Measurements from ENCODE around the gene APLF.
"Not testable (repeated sequence)": the region's sequence is repeated elsewhere in the genome, so short reads cannot be mapped to it uniquely, and the experiment has no call there.

APLF gene

GRCh38 chr2:68529156-68529555 lies 61.8 kb downstream of the APLF start:
- not testable (repeated sequence) for DNase-seq (ENCODE audit: low spot score)

DNA sequence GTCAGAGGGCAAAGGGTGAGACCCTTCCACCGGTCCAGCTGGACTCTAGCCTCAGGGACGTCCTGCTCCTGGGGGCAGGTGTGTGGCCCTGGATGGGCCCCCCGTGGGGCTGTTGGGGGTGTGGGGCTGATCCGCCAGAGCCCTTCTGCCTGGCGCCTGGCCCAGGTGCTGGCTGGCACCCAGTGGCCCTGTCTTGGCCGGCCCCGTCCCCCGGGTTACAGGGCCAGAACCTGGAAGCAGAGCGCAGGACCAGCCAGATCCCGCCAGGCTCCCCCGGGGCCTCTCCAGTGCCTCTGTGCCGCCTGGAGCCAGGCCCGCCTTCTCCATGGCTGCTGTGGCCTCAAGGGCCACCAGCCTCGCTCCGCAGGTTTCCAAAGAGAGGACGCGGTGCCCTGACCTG lies 62.3 kb downstream of the APLF start:
- not testable (repeated sequence) for DNase-seq (ENCODE audit: low spot score)

DNA sequence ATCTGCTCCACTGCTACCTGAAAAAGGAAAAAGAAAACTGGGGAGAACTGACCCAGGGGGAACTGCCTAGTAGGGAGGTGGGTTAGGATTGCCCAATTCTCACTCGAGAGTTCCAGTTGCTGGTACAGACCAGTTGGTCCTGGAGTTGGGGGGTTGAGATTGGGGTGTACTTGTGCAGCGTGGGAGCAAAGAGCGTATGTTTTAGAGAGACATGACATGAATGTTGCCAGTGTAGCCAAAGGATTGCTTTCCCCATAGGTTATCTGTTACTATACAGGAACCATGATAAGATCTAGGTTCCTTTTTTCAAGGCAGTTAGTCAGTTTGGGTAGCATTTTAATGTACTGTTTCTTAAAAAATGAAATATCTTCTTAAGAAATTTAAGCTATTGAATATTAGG lies 68.6 kb downstream of the APLF start:
- no peak for DNase-seq (ENCODE audit: low spot score)

- DNase-seq (ENCODE audit: low spot score): no peak
These were observed 69.6 kb downstream of the APLF start for GRCh38 chr2:68537011-68537410.

DNA sequence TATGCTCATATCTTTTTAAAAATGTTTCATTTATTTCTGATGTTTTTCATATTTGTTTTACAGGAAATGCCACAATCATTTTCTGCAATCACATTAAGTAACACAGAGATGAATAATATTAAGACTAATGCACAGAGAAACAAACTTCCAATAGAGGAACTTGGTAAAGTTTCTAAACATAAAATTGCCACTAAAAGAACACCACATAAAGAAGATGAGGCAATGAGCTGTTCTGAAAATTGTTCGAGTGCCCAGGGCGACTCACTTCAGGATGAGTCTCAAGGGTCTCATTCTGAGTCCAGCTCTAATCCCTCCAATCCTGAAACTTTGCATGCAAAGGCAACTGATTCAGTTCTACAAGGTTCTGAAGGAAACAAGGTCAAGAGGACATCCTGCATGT lies 70.4 kb downstream of the APLF start:
- DNase-seq (ENCODE audit: low spot score): no peak

- DNase-seq (ENCODE audit: low spot score): no peak
These were observed 77.4 kb downstream of the APLF start for GRCh38 chr2:68544811-68545210.

DNA sequence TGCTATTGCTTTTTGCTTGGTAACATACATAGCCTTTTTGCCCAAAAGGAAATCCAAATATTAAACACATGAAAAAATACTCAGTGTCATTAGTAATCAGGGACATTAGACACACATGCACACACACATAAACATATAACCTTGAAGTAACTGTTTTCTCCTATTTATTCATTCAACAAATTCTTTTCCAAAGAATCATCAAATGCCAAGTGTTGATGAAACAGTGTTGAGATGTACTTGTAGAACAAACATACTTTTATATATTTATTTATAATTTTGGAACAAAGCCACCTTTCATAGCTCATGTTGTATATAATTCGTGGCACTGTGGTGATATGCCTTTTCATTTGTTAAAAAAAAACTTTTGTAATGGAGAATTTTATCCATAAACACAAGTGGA lies 81.0 kb downstream of the APLF start:
- DNase-seq (ENCODE audit: low spot score): peak; percentile 2

DNA sequence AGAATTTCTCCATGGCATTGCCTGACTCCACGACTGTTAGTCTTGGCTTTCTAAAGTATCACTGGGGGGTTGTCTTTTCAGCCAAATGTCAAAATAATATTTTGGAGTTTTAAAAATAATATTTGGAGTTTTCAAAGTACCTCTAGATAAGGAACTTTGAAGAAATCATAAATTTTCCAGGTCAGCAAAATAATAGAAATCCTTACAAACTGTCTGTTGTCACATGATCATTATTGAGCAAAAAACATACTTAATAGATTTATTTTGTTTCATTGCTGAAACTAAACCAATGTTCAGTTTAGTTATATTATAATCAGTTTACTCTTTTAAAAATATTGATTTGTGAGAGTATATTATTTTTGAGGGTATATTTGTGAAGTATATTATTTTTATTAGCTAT lies 85.7 kb downstream of the APLF start:
- no peak for DNase-seq (ENCODE audit: low spot score)

GRCh38 chr2:68555425-68556206 lies 88.2 kb downstream of the APLF start:
- not testable (repeated sequence) for DNase-seq (ENCODE audit: low spot score)

DNA sequence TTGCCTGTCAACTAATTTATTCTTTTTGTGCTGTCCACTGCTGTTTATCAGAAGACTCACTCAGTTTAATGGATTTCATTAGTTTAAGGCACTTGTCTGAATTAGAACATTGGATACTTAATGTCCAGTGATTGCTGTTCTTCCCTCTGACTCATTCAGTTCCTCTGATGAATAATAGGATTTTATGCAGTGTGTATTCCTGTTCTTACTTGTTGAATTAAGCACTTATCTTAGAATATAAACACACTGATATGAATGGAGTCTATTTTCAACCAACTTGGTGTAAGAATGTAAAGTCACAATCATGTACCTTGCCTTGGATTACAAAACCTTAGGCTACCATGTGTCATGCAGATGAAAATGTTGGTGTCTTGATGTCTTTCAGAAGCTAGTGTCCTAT lies 89.0 kb downstream of the APLF start:
- DNase-seq (ENCODE audit: low spot score): no peak

GRCh38 chr2:68558576-68558975 lies 91.2 kb downstream of the APLF start:
- DNase-seq (ENCODE audit: low spot score): no peak

GRCh38 chr2:68559692-68560091 lies 92.3 kb downstream of the APLF start:
- no peak for DNase-seq (ENCODE audit: low spot score)

DNA sequence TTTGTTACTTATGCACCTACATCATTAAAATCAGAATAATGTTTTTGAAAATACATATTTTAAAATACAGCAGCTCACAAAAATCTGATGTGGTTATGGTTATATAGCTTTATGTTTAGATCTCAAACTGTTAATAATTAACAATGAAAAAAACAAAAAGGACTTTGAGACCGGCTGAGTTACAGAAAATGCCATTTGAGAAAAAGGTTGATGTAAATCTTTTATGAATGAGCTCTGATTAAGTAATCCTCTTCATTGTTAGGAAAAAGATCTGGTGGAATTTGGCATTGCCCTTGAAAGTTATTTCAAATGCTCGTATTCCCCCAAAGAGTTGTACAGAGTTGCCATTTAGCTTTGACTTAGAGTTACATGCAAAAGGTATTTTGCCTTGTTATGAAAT lies 93.2 kb downstream of the APLF start:
- no peak for DNase-seq (ENCODE audit: low spot score)

- DNase-seq (ENCODE audit: low spot score): no peak
These were observed 94.0 kb downstream of the APLF start for GRCh38 chr2:68561372-68561771.

- DNase-seq (ENCODE audit: low spot score): no peak
These were observed 95.5 kb downstream of the APLF start for GRCh38 chr2:68562934-68563333.

DNA sequence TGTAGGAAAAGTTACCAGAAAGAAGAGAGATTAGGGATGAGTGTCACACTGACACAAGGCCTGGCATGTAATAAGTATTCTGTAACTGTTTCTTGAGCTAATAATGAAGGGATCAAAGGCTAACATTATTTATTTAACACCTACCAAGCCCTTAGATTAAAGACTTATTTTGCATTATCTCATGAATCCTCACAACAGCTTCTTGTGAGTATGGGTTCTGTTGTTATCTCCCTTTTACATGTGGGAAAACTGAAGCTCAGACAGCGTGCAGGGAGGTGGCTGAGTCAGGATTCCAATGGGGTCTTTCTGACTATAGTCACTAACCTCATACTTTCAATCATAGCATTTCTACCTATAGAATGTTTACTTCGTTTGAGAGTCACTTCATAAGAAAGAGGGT lies 97.0 kb downstream of the APLF start:
- no peak for DNase-seq (ENCODE audit: low spot score)

- DNase-seq (ENCODE audit: low spot score): no peak
These were observed 97.9 kb downstream of the APLF start for GRCh38 chr2:68565273-68565672.

- DNase-seq (ENCODE audit: low spot score): peak; percentile 72
These were observed 98.5 kb downstream of the APLF start for GRCh38 chr2:68565858-68566257.

DNA sequence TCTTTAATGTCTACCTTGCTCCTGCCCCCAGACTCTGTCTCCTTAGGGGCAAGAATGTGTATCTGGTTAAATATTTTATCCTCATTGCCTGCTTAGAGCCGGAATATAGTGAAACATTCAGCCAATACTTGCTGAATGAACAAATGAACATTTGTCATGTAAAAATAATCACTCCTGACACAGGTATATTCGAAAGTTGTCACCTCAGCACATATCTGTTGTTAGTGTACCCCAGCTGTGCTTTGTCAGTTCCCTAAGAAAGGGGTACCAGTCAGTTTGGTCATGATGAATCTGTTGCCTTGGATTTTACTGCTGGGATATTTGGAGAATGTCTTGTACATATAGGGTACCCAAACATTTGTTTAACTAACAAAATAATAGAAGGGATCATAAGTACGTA lies 99.0 kb downstream of the APLF start:
- DNase-seq (ENCODE audit: low spot score): no peak

DNA sequence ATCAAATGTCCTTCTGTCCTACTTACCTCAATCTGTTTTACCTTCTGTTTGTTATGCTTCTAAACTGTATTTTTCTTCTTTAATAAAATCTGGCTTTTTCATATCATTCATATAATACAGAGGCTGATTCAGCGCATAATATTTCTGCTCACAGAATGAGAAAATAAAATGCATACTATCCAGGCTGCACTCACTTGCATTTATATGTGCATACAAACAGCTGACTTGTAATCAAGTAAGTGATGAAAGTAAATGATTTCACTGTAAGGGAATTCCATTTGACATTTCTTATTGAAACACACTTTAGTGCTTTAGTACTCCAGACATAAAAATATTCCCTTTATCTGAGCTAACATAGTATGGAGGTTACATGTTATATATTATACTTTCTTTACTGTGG lies 100.7 kb downstream of the APLF start:
- no peak for DNase-seq (ENCODE audit: low spot score)

DNA sequence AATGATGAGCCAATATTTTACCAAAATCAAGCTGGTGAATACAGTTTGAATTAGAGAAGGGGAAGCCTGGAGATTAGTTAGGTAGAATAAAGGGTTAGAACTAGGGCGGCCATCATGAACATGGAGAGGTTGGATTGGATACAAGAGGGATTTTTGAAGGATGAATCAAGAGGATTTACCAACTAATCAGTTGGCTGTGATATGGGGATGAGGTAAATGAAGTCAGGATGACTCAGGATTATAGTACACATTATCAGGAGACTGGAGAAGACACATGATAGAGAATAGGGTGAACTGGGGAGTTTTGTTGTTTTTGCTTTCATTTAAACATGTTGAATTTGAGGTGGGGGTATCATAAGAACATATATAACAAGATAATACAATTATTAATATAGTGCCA lies 102.2 kb downstream of the APLF start:
- peak; percentile 35 for DNase-seq (ENCODE audit: low spot score)

DNA sequence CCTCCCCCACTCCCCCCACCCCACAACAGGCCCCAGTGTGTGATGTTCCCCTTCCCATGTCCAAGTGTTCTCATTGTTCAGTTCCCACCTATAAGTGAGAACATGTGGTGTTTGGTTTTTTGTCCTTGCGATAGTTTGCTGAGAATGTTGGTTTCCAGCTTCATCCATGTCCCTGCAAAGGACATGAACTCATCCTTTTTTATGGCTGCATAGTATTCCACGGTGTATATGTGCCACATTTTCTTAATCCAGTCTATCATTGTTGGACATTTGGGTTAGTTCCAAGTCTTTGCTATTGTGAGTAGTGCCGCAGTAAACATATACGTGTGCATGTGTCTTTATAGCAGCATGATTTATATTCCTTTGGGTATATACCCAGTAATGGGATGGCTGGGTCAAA lies 103.0 kb downstream of the APLF start:
- DNase-seq (ENCODE audit: low spot score): not testable (repeated sequence)

- DNase-seq (ENCODE audit: low spot score): no peak
These were observed 106.9 kb downstream of the APLF start for GRCh38 chr2:68574202-68574791.

- DNase-seq (ENCODE audit: low spot score): no peak
These were observed 109.8 kb downstream of the APLF start for GRCh38 chr2:68577183-68577582.
